Astrocyte (in vitro differentiated cells and primary cell): ENCODE data around the gene PLAC8.

Source experiments
- CTCF ChIP-seq: IDR thresholded peaks from 2 replicates; pipeline ENCODE4 v1.5.1; 2011; ENCODE audit warnings: low read depth, mild to moderate bottlenecking, inconsistent platforms, low read length, moderate library complexity; ENCODE audit not compliant: insufficient read depth
- EZH2 ChIP-seq: IDR thresholded peaks from 2 replicates; pipeline ENCODE4 v1.6.1; 2012; ENCODE audit warnings: mild to moderate bottlenecking, low read length, inconsistent platforms; ENCODE audit not compliant: insufficient read depth

GRCh38 chr4:83082777-83083176 lies 31.8 kb downstream of the PLAC8 start:
- no peak for TF ChIP-seq CTCF
- no peak for TF ChIP-seq EZH2
